SK-N-SH treated with all-trans-retinoic acid at 6 μM for 48 hours (cell line): ENCODE data around the gene ELOA2.
"Not testable (repeated sequence)": the region's sequence is repeated elsewhere in the genome, so short reads cannot be mapped to it uniquely, and the experiment has no call there.

Experiments
- ATAC-seq: fragments of 200-7000 bp; cut with Tn5 transposase; 3 replicates; pipeline ENCODE4 v1.9.1; 2020; ENCODE audit warnings: mild to moderate bottlenecking, moderate library complexity
- BACH2 ChIP-seq: fragments of 250-450 bp; sonication (Bioruptor Pico); IDR thresholded peaks from 2 replicates; pipeline ENCODE4 v1.9.0; 2021; ENCODE audit warnings: mild to moderate bottlenecking, borderline replicate concordance
- CSDC2 ChIP-seq: fragments of 250-450 bp; sonication (Bioruptor Pico); IDR thresholded peaks from 2 replicates; pipeline ENCODE4 v1.5.0; 2020; ENCODE audit warnings: mild to moderate bottlenecking, moderate library complexity
- ESRRG ChIP-seq: fragments of 250-450 bp; sonication (Bioruptor Pico); IDR thresholded peaks from 2 replicates; pipeline ENCODE4 v1.6.1; 2021; ENCODE audit warnings: mild to moderate bottlenecking
- GLIS3 ChIP-seq: fragments of 250-450 bp; sonication (Bioruptor Pico); IDR thresholded peaks from 2 replicates; pipeline ENCODE4 v1.5.0; 2020; ENCODE audit warnings: mild to moderate bottlenecking, moderate library complexity
- ISL1 ChIP-seq: fragments of 250-450 bp; sonication (Bioruptor Pico); IDR thresholded peaks from 2 replicates; pipeline ENCODE4 v2.1.2; 2022; ENCODE audit warnings: mild to moderate bottlenecking, moderate library complexity
- OSR1 ChIP-seq: fragments of 250-450 bp; sonication (Bioruptor Pico); IDR thresholded peaks from 2 replicates; pipeline ENCODE4 v1.8.0; 2022; ENCODE audit warnings: moderate library complexity, mild to moderate bottlenecking, inconsistent platforms
- RARB ChIP-seq: fragments of 250-450 bp; sonication (Bioruptor Pico); IDR thresholded peaks from 2 replicates; pipeline ENCODE4 v1.8.0; 2021; ENCODE audit warnings: mild to moderate bottlenecking, moderate library complexity
- SNAI2 ChIP-seq: fragments of 250-450 bp; sonication (Bioruptor Pico); IDR thresholded peaks from 2 replicates; pipeline ENCODE4 v1.5.0; 2020; ENCODE audit warnings: mild to moderate bottlenecking, moderate library complexity
- TOX ChIP-seq: fragments of 250-450 bp; sonication (Bioruptor Pico); IDR thresholded peaks from 2 replicates; pipeline ENCODE4 v1.8.0; 2021; ENCODE audit warnings: mild to moderate bottlenecking, moderate library complexity, borderline replicate concordance
- ZC3H10 ChIP-seq: fragments of 250-450 bp; sonication (Bioruptor Pico); IDR thresholded peaks from 2 replicates; pipeline ENCODE4 v1.5.1; 2021; ENCODE audit warnings: mild to moderate bottlenecking, moderate library complexity
- ZFP3 ChIP-seq: fragments of 250-450 bp; sonication (Bioruptor Pico); IDR thresholded peaks from 2 replicates; pipeline ENCODE4 v1.5.0; 2020; ENCODE audit warnings: mild to moderate bottlenecking, moderate library complexity
- ZFP30 ChIP-seq: fragments of 450-650 bp; formaldehyde crosslinking; IDR thresholded peaks from 2 replicates; pipeline ENCODE4 v1.5.0; 2022; ENCODE audit warnings: mild to moderate bottlenecking, moderate library complexity
- ZNF565 ChIP-seq: fragments of 450-650 bp; formaldehyde crosslinking; conservative IDR thresholded peaks from 2 replicates; pipeline ENCODE4 v1.5.0; 2020; ENCODE audit warnings: low read depth, mild to moderate bottlenecking, moderate library complexity
- ZNF70 ChIP-seq: fragments of 450-650 bp; formaldehyde crosslinking; IDR thresholded peaks from 2 replicates; pipeline ENCODE4 v1.5.0; 2020; ENCODE audit warnings: mild to moderate bottlenecking, moderate library complexity
- ZNF8 ChIP-seq: fragments of 450-650 bp; formaldehyde crosslinking; IDR thresholded peaks from 2 replicates; pipeline ENCODE4 v1.5.0; 2020; ENCODE audit warnings: mild to moderate bottlenecking, moderate library complexity
- TF ChIP-seq, protein P1 (sequence below): fragments of 250-450 bp; sonication (Bioruptor Pico); IDR thresholded peaks from 2 replicates; pipeline ENCODE4 v1.5.0; 2020; ENCODE audit warnings: mild to moderate bottlenecking, moderate library complexity
- TF ChIP-seq, protein P2 (sequence below): fragments of 250-450 bp; sonication (Bioruptor Pico); IDR thresholded peaks from 2 replicates; pipeline ENCODE4 v1.8.0; 2020; ENCODE audit warnings: mild to moderate bottlenecking, moderate library complexity, borderline replicate concordance
- TF ChIP-seq, protein P3 (sequence below): fragments of 250-450 bp; sonication (Bioruptor Pico); IDR thresholded peaks from 2 replicates; pipeline ENCODE4 v1.8.0; 2021; ENCODE audit warnings: low read depth, mild to moderate bottlenecking, moderate library complexity, borderline replicate concordance

ELOA2 gene

DNA sequence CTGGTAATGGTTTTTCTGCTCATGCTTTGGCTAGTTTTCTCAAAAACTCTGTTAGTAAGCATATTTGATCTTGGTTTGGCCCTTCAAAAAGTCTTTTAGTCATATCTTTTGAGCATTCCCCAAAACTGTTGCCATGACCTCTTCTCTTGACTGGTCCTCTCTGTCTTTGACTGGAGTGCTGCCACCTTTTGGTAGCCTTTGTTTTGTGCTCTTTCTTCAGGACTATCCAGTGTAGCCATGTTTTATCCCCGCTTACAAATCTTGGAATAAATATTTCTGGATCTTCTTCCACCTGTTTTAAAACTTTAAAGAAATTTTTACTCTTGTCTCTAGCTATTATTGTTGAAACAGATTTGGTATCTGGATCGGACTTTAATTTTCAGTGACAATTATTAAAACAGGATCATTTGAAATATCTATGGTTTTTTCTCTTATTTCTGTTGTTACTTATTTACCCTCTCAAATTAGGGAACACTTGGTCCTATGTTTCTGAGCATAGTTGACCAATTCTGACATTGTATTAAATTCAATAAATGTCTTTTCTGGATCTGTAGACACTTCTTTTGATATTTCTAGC lies 965 bp upstream of the ELOA2 start:
- ATAC-seq: peak; percentile 92
- TF ChIP-seq, protein P1, sequence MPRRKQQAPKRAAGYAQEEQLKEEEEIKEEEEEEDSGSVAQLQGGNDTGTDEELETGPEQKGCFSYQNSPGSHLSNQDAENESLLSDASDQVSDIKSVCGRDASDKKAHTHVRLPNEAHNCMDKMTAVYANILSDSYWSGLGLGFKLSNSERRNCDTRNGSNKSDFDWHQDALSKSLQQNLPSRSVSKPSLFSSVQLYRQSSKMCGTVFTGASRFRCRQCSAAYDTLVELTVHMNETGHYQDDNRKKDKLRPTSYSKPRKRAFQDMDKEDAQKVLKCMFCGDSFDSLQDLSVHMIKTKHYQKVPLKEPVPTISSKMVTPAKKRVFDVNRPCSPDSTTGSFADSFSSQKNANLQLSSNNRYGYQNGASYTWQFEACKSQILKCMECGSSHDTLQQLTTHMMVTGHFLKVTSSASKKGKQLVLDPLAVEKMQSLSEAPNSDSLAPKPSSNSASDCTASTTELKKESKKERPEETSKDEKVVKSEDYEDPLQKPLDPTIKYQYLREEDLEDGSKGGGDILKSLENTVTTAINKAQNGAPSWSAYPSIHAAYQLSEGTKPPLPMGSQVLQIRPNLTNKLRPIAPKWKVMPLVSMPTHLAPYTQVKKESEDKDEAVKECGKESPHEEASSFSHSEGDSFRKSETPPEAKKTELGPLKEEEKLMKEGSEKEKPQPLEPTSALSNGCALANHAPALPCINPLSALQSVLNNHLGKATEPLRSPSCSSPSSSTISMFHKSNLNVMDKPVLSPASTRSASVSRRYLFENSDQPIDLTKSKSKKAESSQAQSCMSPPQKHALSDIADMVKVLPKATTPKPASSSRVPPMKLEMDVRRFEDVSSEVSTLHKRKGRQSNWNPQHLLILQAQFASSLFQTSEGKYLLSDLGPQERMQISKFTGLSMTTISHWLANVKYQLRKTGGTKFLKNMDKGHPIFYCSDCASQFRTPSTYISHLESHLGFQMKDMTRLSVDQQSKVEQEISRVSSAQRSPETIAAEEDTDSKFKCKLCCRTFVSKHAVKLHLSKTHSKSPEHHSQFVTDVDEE (CRISPR knock-in tag): no peak
- no peak for TF ChIP-seq GLIS3 (CRISPR knock-in tag)
- no peak for TF ChIP-seq BACH2 (CRISPR knock-in tag)
- TF ChIP-seq OSR1 (CRISPR knock-in tag): no peak
- TF ChIP-seq RARB (CRISPR knock-in tag): no peak

DNA sequence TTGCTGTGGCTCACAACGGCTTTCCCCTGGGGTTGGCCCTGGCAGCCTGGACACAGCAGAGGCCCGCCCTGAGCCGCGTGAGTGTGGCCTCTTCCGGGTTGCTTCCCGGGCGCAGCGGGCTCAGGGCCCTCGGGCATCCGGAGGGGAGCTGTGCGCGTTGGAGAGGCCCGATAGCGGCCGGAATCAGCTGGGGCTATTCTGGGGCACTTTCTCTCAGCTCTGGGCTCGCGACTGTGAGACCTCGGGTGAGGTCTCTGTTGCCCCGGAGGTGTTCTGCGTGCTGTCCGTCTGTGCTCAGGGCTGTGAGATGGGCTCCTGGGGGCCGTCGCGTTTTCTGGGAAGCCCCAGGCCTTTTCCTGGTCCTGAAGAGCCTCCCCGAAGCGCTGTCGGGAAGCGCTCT lies 830 bp downstream of the ELOA2 start:
- not testable (repeated sequence) for ATAC-seq

DNA sequence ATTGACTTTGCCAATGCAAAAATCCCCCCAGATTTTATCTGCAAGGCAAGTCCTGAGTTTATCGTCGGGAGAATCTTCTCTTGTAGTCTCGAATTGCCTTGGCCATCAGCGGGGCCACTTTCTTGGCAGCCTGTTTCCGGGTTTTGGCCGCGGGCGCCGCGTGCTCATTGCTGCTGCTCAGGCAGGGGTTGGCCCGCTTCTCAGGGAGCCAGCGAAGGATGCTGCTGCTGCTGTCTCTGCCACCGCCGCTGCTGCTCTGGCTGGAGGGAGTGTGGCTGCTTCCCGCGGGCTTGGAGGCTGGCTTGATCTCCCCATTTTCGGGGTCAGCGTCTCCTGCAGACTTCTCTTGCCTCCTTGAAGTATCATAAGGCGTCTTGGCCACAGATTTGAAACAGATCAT lies 2.5 kb downstream of the ELOA2 start:
- no peak for TF ChIP-seq ISL1 (CRISPR knock-in tag)
- TF ChIP-seq GLIS3 (CRISPR knock-in tag): no peak
- TF ChIP-seq ZNF565: no peak
- no peak for TF ChIP-seq ZNF8 (CRISPR knock-in tag)
- TF ChIP-seq CSDC2 (CRISPR knock-in tag): no peak
- no peak for TF ChIP-seq OSR1 (CRISPR knock-in tag)
- TF ChIP-seq, protein P2, sequence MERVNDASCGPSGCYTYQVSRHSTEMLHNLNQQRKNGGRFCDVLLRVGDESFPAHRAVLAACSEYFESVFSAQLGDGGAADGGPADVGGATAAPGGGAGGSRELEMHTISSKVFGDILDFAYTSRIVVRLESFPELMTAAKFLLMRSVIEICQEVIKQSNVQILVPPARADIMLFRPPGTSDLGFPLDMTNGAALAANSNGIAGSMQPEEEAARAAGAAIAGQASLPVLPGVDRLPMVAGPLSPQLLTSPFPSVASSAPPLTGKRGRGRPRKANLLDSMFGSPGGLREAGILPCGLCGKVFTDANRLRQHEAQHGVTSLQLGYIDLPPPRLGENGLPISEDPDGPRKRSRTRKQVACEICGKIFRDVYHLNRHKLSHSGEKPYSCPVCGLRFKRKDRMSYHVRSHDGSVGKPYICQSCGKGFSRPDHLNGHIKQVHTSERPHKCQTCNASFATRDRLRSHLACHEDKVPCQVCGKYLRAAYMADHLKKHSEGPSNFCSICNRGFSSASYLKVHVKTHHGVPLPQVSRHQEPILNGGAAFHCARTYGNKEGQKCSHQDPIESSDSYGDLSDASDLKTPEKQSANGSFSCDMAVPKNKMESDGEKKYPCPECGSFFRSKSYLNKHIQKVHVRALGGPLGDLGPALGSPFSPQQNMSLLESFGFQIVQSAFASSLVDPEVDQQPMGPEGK: no peak
- TF ChIP-seq ESRRG (CRISPR knock-in tag): no peak
- TF ChIP-seq ZNF70 (CRISPR knock-in tag): no peak
- no peak for TF ChIP-seq TOX (CRISPR knock-in tag)
- no peak for TF ChIP-seq SNAI2
- TF ChIP-seq, protein P1 (CRISPR knock-in tag): no peak
- no peak for TF ChIP-seq ZFP30 (CRISPR knock-in tag)
- no peak for TF ChIP-seq BACH2 (CRISPR knock-in tag)
- TF ChIP-seq, protein P3, sequence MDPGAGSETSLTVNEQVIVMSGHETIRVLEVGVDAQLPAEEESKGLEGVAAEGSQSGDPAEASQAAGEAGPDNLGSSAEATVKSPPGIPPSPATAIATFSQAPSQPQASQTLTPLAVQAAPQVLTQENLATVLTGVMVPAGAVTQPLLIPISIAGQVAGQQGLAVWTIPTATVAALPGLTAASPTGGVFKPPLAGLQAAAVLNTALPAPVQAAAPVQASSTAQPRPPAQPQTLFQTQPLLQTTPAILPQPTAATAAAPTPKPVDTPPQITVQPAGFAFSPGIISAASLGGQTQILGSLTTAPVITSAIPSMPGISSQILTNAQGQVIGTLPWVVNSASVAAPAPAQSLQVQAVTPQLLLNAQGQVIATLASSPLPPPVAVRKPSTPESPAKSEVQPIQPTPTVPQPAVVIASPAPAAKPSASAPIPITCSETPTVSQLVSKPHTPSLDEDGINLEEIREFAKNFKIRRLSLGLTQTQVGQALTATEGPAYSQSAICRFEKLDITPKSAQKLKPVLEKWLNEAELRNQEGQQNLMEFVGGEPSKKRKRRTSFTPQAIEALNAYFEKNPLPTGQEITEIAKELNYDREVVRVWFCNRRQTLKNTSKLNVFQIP (CRISPR knock-in tag): no peak
- TF ChIP-seq ZFP3 (CRISPR knock-in tag): no peak
- TF ChIP-seq ZC3H10: no peak
- no peak for ATAC-seq

DNA sequence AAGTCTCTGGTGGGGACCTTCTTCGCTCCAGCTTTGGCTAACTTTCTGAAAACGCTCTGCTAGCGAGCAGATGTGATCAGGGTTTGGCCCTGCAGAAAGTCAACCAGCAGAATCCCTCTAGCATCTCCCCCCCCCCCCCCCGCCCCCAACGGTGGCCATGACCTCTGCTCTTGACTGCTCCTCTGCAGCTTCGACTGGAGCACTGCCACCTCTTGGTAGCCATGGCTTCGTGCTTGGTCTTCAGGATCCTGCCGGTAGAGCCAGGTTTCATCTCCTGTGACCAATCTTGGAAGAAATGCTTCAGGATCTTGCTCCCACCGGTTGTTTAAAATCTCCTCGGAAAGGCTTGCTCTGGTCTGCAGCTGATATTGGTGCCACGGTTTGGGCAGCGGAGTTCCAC lies 4.5 kb downstream of the ELOA2 start:
- ATAC-seq: not testable (repeated sequence)

DNA sequence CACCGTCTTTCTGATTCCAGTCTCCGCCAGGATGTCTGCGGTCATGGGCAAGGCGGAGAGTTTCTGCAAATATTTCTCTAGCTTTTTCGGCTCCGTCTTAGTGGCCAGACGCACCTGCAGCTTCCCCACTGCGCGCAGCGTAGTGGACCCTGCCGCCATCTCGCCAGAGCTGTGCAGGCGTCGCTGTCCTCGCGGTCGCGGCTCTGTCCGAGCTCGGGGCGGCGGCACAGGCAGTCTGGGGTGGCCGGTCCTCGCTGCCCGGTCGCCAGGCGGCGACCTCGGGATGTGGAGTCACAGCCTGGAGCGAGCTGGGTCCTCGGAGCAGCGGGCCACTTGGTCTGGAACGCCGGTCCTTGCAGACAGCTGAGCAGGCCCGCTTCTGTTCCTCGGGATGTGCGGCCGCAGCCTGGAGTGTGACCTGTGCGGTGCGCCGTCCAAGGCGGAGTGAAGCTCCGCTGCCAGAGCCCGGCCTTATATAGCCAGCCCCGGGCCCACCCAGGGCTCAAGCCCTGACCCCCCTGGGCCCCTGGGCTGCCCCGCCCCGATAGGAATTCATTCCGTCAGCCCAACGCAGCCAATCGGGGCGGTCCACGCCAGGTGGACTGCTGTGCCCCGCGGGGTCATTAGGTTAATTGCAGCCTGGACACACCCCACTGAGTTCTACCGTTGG lies 5.6 kb downstream of the ELOA2 start:
- not testable (repeated sequence) for ATAC-seq

DNA sequence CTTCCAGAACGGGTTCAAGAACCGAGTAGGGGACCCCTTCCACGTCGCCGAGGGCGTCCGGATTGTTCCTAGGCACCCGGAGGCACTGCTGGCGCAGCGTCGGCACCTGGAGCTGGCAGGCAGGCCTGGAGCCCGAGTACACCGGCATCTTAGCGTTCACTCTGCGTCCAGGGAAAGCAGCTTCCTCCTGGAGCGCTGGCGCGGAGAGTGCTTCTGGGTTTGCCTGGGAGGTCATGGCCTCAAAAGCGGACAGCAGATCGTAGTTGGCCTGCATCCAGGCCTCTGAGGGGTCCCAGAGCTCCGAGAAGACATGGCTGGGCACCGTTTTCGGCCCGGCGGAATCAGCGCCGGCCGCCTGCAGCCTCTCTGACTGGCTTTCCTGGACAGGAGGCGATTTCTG lies 6.7 kb downstream of the ELOA2 start:
- ATAC-seq: not testable (repeated sequence)

DNA sequence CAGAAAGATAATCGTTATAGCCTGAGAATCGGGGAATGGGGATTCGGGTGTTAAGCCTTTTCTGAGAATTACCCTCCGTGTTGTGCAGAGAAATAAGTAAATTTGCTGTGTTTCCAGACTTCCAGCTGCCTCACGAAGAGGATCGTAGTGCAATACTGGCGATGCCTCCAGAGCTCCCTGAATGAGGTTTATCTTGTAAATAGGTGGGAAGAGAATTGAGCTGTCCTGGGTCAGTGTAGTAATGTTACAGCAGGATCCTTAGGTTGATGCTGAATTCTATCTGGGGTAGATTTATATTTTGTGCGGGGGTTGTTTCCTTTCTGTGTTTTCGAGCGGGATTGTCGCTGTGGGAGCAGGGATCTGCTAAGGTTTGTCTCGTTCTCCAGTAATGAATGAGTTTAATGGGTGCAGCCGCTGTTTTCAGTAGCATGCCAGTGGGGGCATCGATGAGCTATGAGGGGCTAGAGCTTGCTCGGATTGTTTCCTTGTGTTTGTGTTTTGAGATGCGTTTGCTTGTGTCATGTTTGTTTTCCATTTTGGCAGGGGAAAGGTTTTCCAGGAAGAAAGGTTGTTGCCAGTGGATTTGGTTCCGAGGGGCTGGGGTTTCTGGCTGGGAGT lies 9.8 kb downstream of the ELOA2 start:
- peak; percentile 61 for ATAC-seq

DNA sequence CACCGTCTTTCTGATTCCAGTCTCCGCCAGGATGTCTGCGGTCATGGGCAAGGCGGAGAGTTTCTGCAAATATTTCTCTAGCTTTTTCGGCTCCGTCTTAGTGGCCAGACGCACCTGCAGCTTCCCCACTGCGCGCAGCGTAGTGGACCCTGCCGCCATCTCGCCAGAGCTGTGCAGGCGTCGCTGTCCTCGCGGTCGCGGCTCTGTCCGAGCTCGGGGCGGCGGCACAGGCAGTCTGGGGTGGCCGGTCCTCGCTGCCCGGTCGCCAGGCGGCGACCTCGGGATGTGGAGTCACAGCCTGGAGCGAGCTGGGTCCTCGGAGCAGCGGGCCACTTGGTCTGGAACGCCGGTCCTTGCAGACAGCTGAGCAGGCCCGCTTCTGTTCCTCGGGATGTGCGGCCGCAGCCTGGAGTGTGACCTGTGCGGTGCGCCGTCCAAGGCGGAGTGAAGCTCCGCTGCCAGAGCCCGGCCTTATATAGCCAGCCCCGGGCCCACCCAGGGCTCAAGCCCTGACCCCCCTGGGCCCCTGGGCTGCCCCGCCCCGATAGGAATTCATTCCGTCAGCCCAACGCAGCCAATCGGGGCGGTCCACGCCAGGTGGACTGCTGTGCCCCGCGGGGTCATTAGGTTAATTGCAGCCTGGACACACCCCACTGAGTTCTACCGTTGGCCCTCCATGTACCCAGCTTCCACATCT lies 11.5 kb downstream of the ELOA2 start:
- not testable (repeated sequence) for ATAC-seq

DNA sequence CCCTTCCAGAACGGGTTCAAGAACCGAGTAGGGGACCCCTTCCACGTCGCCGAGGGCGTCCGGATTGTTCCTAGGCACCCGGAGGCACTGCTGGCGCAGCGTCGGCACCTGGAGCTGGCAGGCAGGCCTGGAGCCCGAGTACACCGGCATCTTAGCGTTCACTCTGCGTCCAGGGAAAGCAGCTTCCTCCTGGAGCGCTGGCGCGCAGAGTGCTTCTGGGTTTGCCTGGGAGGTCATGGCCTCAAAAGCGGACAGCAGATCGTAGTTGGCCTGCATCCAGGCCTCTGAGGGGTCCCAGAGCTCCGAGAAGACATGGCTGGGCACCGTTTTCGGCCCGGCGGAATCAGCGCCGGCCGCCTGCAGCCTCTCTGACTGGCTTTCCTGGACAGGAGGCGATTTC lies 12.6 kb downstream of the ELOA2 start:
- ATAC-seq: not testable (repeated sequence)
